T follicular helper cell (primary cell): ENCODE measurements around the gene GALM.
"Not testable (repeated sequence)": the region's sequence is repeated elsewhere in the genome, so short reads cannot be mapped to it uniquely, and the experiment has no call there.

ENCODE experiments used
- DNase-seq: peaks from one replicate; pipeline ENCODE4 v3.0.0-alpha.2; 2020; ENCODE audit warnings: low read depth

GALM gene

GRCh38 chr2:38711558-38711957 lies 45.6 kb downstream of the GALM start:
- no peak for DNase-seq

GRCh38 chr2:38712413-38712812 lies 46.5 kb downstream of the GALM start:
- no peak for DNase-seq

DNA sequence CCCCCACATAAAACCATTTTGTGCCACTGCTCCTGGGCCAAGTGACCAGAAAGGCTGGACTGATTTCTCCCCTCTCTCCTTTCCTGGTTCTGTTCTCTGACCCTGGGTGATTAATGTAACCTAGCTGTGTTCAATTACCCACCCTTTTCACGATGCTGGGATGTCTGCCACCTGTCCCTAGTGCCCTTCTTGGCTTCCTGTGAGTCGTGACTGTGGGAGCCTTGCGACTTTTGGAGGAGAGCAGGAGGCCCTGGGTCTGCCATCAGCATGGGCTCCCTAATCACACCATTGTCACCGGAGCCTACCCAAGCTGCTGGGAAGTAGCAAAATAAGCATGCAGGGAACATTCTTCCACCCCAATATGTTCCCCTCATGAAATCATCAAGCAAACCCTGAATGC lies 47.0 kb downstream of the GALM start:
- no peak for DNase-seq

DNA sequence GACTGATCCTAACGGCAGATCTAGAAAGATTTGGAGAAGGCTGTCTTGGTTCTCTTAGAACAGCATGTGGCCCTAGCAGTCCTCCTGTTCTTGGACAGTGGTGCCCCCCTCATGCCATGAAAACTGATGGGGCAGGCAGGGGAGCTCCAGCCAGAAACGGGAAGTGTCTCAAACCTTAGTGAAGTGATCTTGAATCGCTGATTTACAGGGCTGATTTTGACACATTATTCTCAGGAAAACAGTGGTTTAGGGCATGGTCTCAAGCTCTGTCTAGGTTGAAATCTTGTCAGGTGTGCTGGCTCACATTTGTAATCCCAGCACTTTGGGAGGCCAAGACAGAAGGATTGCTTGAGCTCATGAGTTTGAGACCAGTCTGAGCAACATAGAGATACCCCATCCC lies 47.4 kb downstream of the GALM start:
- DNase-seq: no peak

- DNase-seq: not testable (repeated sequence)
These were observed 49.0 kb downstream of the GALM start for GRCh38 chr2:38714941-38715340.

- DNase-seq: no peak
These were observed 50.3 kb downstream of the GALM start for GRCh38 chr2:38716185-38716584.

- DNase-seq: no peak
These were observed 52.7 kb downstream of the GALM start for GRCh38 chr2:38718601-38719000.

- DNase-seq: no peak
These were observed 53.8 kb downstream of the GALM start for GRCh38 chr2:38719706-38720105.

DNA sequence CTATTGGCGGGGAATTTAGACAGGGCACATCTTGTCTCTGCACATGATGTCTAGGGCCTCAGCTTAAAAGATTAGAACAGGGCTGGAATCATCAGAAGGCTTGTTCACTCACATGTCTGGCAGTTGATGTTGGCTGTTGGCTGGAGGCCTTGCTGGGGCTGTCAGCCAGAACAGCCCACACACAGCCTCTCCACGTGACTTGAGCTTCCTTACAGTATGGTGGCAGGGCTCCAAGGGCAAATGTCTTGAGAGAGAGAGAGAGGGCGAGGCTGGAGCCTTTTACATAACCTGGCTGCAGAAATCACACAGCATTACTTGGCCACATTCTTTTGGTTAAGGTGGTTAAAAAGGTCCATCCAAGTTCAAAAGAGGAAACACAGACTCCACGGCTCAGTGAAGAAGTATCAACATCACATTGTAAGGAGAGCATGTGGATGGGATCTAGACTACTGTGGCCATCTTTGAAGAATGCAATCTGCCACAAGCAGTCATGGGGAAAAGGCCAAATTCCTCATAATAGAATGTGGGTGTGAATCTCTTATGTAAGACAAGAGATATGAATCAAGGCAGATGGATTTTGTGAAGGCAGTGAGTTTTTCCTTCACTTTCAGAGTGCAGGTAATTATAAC lies 54.8 kb downstream of the GALM start:
- no peak for DNase-seq

DNA sequence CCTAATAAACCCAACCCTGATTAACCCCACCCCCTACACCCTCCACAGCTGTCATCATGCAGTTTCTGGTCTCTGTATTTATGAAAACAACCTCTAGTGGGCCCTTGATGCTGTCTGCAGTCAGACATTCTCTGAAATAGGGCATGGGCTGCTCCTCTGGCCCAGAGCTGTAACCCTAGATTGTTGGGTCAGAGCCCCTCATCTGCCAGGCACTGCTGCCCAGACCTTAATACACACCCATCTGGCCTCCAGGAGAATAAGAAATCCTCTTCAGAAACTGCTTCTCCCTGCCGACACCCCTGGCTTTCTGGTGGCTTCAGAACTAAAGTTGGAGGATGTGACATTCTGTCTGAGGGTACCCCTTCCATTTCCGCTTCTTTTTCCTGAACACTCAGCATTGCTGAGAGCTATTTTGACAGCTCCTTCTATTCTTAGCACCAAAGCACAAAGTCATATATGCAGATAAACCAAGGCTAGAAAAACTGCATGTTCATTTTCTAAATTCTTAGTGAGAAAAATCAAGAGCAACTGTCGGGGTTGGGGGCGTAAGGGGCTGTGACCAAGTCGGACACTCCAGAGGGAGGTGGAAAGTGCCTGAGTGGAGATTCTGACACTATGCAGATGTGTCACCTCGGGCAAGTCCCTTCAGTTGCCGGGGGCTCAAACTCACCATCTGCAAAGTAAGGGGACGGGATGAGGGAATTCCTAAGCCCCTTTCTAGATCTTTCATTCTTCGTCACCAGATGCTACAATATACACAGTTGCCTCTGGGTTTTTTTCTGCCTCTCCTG lies 56.6 kb downstream of the GALM start:
- no peak for DNase-seq

DNA sequence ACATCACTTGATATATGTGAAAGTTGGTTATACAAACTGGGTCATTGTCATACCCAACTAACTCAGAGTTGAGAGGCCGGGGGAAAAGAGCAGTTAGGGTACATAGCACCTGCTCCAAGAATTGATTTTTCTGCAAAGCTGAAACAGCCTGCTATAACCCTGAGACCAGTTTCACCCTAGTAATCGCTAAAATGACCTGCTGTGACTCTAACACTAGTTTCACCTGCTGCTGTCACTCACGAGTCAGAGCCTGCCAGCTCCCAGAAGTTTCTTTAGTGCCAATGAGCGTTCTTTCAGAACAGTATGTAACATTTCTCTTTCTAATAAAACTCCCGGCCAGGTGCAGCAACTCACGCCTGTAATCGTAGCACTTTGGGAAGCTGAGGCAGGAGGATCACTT lies 57.3 kb downstream of the GALM start:
- DNase-seq: no peak

- DNase-seq: no peak
These were observed 61.7 kb downstream of the GALM start for GRCh38 chr2:38727661-38728060.

DNA sequence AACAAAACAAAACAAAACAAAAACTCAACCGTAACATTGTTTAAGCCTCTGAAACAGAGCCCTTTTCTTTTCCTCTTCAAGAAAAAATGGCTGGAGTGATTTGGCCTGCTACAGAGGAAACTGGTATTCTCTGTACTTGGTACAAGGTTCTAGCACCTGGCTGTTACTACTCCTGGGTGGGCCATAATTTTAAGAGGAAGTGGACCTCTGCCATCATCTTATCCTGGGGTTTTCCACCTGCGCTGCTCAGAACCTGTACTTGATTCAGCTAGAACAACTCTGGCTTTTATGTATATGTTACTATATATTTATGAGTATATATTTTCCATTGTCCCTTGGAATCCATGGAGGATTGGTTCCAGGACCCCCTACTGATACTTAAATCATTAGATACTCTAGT lies 62.8 kb downstream of the GALM start:
- no peak for DNase-seq

- DNase-seq: no peak
These were observed 65.2 kb downstream of the GALM start for GRCh38 chr2:38731090-38731489.

DNA sequence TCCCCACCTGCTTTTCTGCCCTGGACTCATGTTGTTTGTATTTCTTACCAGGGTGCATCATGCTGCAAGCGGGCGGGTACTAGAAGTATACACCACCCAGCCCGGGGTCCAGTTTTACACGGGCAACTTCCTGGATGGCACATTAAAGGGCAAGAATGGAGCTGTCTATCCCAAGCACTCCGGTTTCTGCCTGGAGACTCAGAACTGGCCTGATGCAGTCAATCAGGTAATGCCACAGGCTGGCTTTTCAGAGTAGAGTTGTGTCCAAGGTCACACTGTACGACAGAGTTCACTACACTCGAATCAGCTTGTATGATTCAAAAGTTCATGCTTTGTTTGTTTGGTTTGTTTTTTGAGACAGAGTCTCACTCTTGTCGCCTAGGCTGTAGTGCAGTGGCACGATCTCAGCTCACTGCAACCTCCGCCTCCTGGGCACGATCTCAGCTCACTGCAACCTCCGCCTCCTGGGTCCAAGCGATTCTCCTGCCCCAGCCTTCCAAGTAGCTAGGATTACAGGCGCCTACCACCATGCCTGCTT lies 65.8 kb downstream of the GALM start:
- no peak for DNase-seq

GRCh38 chr2:38733300-38733971 lies 67.5 kb downstream of the GALM start:
- DNase-seq: no peak

GRCh38 chr2:38734299-38735058 lies 68.6 kb downstream of the GALM start:
- DNase-seq: no peak

GRCh38 chr2:38735999-38736320 lies 70.0 kb downstream of the GALM start:
- DNase-seq: no peak

DNA sequence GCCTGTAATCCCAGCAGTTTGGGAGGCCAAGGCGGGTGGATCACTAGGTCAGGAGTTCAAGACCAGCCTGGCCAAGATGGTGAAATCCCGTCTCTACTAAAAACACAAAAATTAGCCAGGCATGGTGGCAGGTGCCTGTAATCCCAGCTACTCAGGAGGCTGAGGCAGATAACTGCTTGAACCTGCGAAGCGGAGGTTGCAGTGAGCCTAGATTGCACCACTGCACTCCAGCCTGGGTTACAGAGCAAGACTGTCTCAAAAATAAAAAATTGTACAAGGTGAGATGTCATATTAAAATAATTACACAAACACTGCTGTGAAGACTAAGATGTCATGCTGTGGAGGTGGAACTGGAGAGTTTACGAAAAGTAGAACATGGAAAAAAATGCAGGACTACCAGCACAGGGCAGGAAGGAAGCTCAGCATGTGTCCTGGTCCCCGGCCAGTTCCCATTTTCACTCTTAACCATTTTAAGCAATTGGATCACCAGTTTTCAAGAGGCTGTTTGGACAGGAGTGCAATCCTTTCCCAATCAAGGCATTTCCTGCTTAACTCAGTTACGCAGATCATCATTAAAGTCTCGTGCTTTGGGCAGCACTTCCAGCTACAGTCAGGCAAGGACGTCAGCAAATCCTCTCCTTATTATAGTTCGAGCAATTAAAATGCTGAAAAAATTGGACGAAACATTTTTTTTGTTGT lies 71.2 kb downstream of the GALM start:
- DNase-seq: not testable (repeated sequence)

- DNase-seq: no peak
These were observed 72.0 kb downstream of the GALM start for GRCh38 chr2:38737925-38738324.

DNA sequence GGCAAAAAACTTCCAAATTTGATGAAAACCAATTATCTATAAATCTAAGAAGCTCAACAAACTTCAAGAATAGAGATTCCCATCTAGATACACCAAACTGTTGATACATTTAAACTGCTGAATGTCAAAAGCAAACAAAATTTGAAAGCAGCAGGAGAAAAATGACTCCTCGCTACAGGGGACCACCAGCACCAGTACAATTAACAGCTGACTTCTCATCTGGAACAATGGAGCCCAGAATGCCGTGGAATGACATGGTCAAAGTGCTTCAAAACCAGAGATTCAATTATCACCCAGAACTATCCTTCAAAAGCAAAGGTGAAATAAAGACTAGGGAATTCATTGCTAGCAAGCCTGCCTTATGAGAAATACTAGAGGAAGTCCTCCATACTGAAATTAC lies 73.6 kb downstream of the GALM start:
- no peak for DNase-seq
